DOHH2 (cell line): ENCODE measurements around the gene SNRK.

ENCODE experiments used
- H3F3A ChIP-seq: fragments of 200-600 bp; sonication (generic), shearing (Covaris generic); 2 replicates; pipeline ENCODE4 v1.6.0; 2016; ENCODE audit warnings: antibody characterized with exemption, mild to moderate bottlenecking; ENCODE audit not compliant: control insufficient read depth, insufficient read depth
- H3K27ac ChIP-seq: fragments of 200-600 bp; sonication (generic); 2 replicates; pipeline ENCODE4 v1.5.1; 2014; ENCODE audit warnings: low read depth, mild to moderate bottlenecking, low read length, moderate library complexity
- H3K27me3 ChIP-seq: fragments of 200-600 bp; sonication (generic); 2 replicates; pipeline ENCODE4 v1.6.1; 2014; ENCODE audit warnings: mild to moderate bottlenecking, low read length, mixed read lengths; ENCODE audit not compliant: control insufficient read depth
- H3K36me3 ChIP-seq: fragments of 200-600 bp; sonication (generic); 2 replicates; pipeline ENCODE4 v1.6.1; 2014; ENCODE audit warnings: mild to moderate bottlenecking, low read length, moderate library complexity, mixed read lengths; ENCODE audit not compliant: control insufficient read depth
- H3K4me1 ChIP-seq: fragments of 200-600 bp; sonication (generic); 2 replicates; pipeline ENCODE4 v1.6.1; 2014; ENCODE audit warnings: mild to moderate bottlenecking, low read length, mixed read lengths; ENCODE audit not compliant: control insufficient read depth
- H3K4me2 ChIP-seq: fragments of 200-600 bp; sonication (generic); 2 replicates; pipeline ENCODE4 v1.6.0; 2014; ENCODE audit warnings: mild to moderate bottlenecking, low read length, moderate library complexity
- H3K4me3 ChIP-seq: fragments of 200-600 bp; sonication (generic); 2 replicates; pipeline ENCODE4 v1.5.1; 2014; ENCODE audit warnings: mild to moderate bottlenecking, low read length, mixed read lengths
- H3K79me2 ChIP-seq: fragments of 200-600 bp; sonication (generic); 2 replicates; pipeline ENCODE4 v1.6.1; 2014; ENCODE audit warnings: mild to moderate bottlenecking, low read length, mixed read lengths; ENCODE audit not compliant: control insufficient read depth
- H3K9me2 ChIP-seq: fragments of 200-600 bp; sonication (generic); replicated peaks from 2 replicates; pipeline ENCODE4 v1.6.1; 2014; ENCODE audit warnings: mild to moderate bottlenecking, low read length, mixed read lengths; ENCODE audit not compliant: control insufficient read depth
- H3K9me3 ChIP-seq: fragments of 200-600 bp; sonication (generic); 2 replicates; pipeline ENCODE4 v1.6.1; 2014; ENCODE audit warnings: antibody characterized with exemption, low read length, mixed read lengths; ENCODE audit not compliant: control insufficient read depth, insufficient read depth
- H4K20me1 ChIP-seq: fragments of 200-600 bp; sonication (generic); 2 replicates; pipeline ENCODE4 v1.6.0; 2014; ENCODE audit warnings: low read depth, mild to moderate bottlenecking, antibody characterized with exemption, low read length, moderate library complexity; ENCODE audit not compliant: control insufficient read depth, insufficient read depth
- EZH2phosphoT487 ChIP-seq: fragments of 200-600 bp; sonication (generic); IDR thresholded peaks from 2 replicates; pipeline ENCODE4 v1.6.1; 2017; ENCODE audit warnings: borderline replicate concordance, mild to moderate bottlenecking, antibody characterized with exemption, low read length, moderate library complexity, mixed read lengths
- TF ChIP-seq, protein P1 (sequence below): fragments of 200-600 bp; sonication (generic); IDR thresholded peaks from one replicate; pipeline ENCODE4 v1.5.1; 2014; ENCODE audit warnings: antibody characterized with exemption, mild to moderate bottlenecking, low read depth, low read length; ENCODE audit not compliant: poor library complexity, severe bottlenecking

SNRK gene

DNA sequence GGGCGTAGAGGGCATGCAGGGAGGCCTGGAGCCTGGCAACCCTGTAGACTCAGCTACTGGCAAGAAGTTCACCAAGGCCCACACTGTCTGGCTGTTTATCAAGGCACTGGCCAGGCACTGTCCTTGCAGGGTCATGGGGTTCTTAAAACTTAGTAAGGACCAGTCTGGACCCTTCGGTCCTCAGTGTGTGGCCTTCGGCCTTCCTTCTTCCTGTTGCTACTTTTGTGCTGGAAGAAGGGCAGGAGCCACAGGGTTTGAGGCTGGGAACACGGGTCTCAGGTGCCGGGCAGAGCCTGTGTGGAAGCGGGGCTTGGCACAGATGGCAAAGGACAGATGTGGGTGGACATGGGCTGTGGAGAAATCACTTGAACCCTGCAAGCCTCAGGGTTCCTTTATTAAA, 76.6 kb downstream of the SNRK start:
- no peaks in the 10 kb centered on the region for H3K79me2 ChIP-seq
- H3K4me2 ChIP-seq = no peak overlapping the region
- TF ChIP-seq, protein P1, sequence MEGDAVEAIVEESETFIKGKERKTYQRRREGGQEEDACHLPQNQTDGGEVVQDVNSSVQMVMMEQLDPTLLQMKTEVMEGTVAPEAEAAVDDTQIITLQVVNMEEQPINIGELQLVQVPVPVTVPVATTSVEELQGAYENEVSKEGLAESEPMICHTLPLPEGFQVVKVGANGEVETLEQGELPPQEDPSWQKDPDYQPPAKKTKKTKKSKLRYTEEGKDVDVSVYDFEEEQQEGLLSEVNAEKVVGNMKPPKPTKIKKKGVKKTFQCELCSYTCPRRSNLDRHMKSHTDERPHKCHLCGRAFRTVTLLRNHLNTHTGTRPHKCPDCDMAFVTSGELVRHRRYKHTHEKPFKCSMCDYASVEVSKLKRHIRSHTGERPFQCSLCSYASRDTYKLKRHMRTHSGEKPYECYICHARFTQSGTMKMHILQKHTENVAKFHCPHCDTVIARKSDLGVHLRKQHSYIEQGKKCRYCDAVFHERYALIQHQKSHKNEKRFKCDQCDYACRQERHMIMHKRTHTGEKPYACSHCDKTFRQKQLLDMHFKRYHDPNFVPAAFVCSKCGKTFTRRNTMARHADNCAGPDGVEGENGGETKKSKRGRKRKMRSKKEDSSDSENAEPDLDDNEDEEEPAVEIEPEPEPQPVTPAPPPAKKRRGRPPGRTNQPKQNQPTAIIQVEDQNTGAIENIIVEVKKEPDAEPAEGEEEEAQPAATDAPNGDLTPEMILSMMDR = no peak
- no peak for TF ChIP-seq EZH2phosphoT487
- H3K36me3 ChIP-seq = no peaks in the 10 kb centered on the region
- no peaks in the 10 kb centered on the region for H3F3A ChIP-seq
- no peak overlapping the region for H3K4me3 ChIP-seq
- H3K9me2 ChIP-seq = no peaks in the 10 kb centered on the region
- H4K20me1 ChIP-seq = no peaks in the 10 kb centered on the region
- no peak overlapping the region for H3K27ac ChIP-seq
- H3K4me1 ChIP-seq = no peaks in the 10 kb centered on the region
- H3K27me3 ChIP-seq = no peaks in the 10 kb centered on the region
- H3K9me3 ChIP-seq = no peaks in the 10 kb centered on the region

DNA sequence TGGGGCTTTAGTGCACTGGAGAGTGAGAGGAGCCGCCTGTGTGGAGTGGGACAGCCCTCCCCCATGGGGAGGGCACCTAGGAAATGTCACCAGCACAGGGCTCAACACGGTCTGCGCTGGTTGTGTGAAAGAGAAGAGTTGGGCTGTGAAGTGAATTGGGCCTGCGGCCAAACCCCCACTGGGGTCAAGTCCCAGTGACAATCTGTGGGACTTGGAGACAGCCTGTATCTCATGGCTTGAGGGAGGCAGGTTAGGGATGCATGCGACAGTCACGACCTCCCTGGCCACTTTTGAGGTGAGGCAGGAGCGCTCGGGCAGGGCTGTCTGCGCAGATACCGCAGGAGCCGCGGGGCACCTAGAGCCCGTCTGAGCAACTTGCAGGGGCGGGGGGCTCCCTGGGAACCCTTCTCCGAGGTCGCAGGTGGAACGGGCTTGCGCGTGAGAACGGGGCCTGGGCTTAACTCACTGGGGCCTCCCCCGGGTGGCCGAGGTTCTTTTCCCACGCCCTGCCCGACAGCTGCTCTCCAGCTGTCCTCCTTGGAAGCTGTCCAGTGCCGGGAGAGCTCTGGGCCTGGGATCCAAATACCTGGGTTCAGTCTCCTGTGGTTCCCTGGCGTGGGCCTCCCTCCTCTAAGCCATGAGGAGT, 77.4 kb downstream of the SNRK start:
- H3K9me2 ChIP-seq = no peaks in the 10 kb centered on the region
- H3F3A ChIP-seq = no peaks in the 10 kb centered on the region
- H3K4me2 ChIP-seq = no peak overlapping the region
- no peaks in the 10 kb centered on the region for H3K36me3 ChIP-seq
- no peak overlapping the region for H3K4me3 ChIP-seq
- no peaks in the 10 kb centered on the region for H4K20me1 ChIP-seq
- H3K9me3 ChIP-seq = no peaks in the 10 kb centered on the region
- no peaks in the 10 kb centered on the region for H3K79me2 ChIP-seq
- TF ChIP-seq EZH2phosphoT487 = no peak
- TF ChIP-seq, protein P1 = no peak
- H3K27ac ChIP-seq = no peak overlapping the region
- H3K27me3 ChIP-seq = no peaks in the 10 kb centered on the region
- no peaks in the 10 kb centered on the region for H3K4me1 ChIP-seq

DNA sequence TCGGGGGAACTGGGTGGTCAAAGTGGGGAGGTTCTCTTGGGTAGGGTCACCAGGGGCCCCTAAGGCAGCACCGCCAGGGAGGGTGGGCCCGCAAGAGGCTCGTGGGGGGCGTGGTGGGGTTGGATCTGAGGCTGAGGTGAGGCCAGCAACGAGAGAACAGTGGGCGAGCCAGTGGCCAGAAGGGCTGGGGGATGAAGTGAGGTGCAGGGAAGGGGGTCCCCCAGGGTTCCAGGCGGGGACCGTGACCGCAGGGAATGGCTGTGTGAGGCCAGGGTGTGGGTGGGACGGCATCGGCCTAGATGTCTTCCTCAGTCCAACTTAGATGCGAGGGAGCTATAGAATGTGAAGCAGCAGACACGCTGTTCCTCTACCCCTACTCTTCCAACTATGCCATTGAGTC, 78.2 kb downstream of the SNRK start:
- H3K79me2 ChIP-seq = no peaks in the 10 kb centered on the region

More for the DNA sequence above, 78.2 kb downstream of the SNRK start:
- Histone ChIP-seq H3K27me3 (no peaks in the 10 kb centered on the region), H4K20me1 (no peaks in the 10 kb centered on the region), H3K27ac (no peak overlapping the region), H3K9me3 (no peaks in the 10 kb centered on the region), H3K36me3 (no peaks in the 10 kb centered on the region), H3K9me2 (no peaks in the 10 kb centered on the region), H3K4me3 (no peak overlapping the region), H3K4me1 (no peaks in the 10 kb centered on the region), H3K4me2 (no peak overlapping the region), H3F3A (no peaks in the 10 kb centered on the region)
- TF ChIP-seq, protein P1 = no peak
- no peak for TF ChIP-seq EZH2phosphoT487
